A549 treated with dexamethasone at 1 μM for 4 hours (cell line): ENCODE data around the gene NTRK2. TPM values are rescaled to one million over a fixed set of nuclear protein-coding genes. Genes with fewer than 3 reads are reported as not detected.

Experiments
- total RNA-seq: library from RNA; stranded (reverse); fragments of 200-300 nt; extraction: Qiagen RNA extraction; gene quantifications from 5 replicates; pipeline ENCODE4 v1.2.3, GENCODE V29; 2022

The NTRK2 gene
- 0.01 to 0.04 TPM (median 0.03 TPM) in 4 of 5 replicates, not detected in the other for total RNA-seq

DNA sequence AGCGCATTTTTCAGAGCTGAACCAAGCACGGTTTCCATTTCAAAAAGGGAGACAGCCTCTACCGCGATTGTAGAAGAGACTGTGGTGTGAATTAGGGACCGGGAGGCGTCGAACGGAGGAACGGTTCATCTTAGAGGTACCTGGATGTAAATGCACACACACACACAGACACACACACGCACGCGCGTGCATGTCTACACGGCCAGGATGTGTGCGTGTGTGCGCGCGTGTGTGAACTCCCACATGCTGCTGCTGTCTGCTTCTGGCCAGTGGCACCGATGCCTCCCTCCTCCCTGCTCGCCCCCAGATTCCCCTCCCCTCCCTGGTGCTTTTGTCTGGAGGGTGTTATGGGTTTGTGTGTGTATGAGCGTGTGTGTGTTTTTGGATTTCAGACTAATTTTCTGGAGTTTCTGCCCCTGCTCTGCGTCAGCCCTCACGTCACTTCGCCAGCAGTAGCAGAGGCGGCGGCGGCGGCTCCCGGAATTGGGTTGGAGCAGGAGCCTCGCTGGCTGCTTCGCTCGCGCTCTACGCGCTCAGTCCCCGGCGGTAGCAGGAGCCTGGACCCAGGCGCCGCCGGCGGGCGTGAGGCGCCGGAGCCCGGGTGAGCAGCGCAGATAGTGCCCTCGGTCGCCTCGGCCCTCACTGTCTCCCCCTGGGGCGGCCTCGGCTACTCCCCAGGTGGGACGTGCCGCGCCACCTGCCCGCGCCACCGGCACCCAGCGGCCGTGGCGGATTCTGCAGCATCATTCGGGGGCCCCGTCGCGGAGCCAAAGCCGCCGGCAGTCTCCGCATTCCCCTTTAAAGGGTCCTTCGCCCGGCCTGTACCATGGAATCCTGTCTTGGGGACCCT, at the start of gene NTRK2:
Gene NTRK2, plus strand, starts transcription at position 442 of the 850 bp plus-strand sequence. CDS start 1,020 bp downstream, outside the sequence.

